Hepatocyte (in vitro differentiated cells): ENCODE results near the gene RELB.

Source experiments
- CTCF ChIP-seq: fragments of 200-600 bp; sonication (generic); IDR thresholded peaks from 2 replicates; pipeline ENCODE4 v1.5.1; 2016; ENCODE audit warnings: antibody characterized with exemption, mild to moderate bottlenecking; ENCODE audit not compliant: poor library complexity
- EZH2phosphoT487 ChIP-seq: fragments of 200-600 bp; sonication (generic); IDR thresholded peaks from one replicate; pipeline ENCODE4 v1.6.1; 2018; ENCODE audit warnings: antibody characterized with exemption, mild to moderate bottlenecking, low read depth, moderate library complexity; ENCODE audit not compliant: unreplicated experiment, severe bottlenecking

- no peak for TF ChIP-seq CTCF
- no peak for TF ChIP-seq EZH2phosphoT487
Measured at GRCh38 chr19:45075301-45076028, 74.2 kb downstream of the RELB start.
